Measurements from ENCODE around the gene RFX8.

RFX8 gene

DNA sequence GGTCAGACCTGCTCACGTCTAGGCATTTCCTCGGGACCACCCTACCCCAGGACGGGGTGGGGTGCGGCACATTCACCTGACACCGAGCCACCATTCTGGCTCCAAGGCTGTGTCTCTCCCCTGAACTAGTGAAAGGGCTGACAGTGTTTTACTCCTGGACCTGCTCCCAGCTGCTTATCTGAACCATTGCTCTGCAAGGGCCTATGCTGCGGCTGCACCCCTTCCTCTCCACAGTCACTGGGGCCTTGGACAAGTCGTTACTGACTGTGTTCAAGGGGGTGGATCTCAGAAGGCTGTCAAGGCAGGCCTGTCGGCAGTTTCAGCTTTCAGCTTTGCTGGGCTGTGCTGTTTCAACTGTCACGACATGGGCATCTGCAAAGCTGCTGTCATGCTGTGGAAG, 99.3 kb downstream of the RFX8 start:
- TF ChIP-seq ZFX (IDR thresholded peaks at IDR 0.05; ENCODE audit: borderline replicate concordance) = no peak
- no peak for TF ChIP-seq CTCF (IDR thresholded peaks at IDR 0.05)
- H3K27ac ChIP-seq = no peak overlapping the region

- no peak overlapping the region for H3K27ac ChIP-seq
- TF ChIP-seq CTCF (IDR thresholded peaks at IDR 0.05) (no peak), ZFX (IDR thresholded peaks at IDR 0.05; ENCODE audit: borderline replicate concordance) (no peak)
These were observed 99.9 kb downstream of the RFX8 start for GRCh38 chr2:101374821-101375561.

DNA sequence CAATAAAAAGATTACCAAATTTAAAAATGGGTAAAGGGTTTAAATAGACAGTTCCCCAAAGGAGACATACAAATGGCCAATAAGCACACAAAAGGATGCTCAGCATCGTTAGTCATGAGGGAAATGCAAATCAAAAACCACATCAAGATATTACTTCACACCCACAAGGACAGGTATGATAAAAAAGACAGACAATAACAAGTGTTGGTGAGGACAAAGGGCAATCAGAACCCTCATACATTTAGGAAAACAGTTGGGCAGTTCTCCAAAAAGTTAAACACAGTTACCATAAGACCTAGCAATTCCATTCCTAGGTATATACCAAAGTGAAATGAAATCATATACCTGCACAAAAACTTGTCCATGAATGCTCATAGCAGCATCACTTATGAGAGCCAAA, 102.1 kb downstream of the RFX8 start:
- TF ChIP-seq ZFX (IDR thresholded peaks at IDR 0.05; ENCODE audit: borderline replicate concordance) (no peak), CTCF (IDR thresholded peaks at IDR 0.05) (no peak)
- H3K27ac ChIP-seq = no peak overlapping the region

DNA sequence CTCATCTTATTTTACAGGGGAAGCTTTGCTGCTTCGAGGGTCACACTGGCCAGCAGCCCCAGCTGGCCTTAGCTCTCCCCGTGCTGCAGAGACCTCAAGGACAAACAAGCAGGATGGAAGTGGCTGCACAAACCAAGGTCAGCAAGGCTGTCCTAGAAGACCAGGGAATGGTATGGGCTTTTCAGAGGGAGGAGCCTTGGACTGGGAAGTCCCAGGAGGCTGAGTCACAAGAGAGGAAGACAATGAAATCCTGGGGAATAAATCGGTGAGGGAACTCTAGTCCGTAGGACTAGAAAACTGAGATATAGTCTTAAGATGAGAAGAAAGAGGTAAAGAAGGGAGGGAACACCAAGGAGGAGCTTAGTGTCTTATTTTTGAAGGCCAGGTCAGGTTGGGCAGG, 103.3 kb downstream of the RFX8 start:
- no peak overlapping the region for H3K27ac ChIP-seq
- TF ChIP-seq CTCF (IDR thresholded peaks at IDR 0.05) (no peak), ZFX (IDR thresholded peaks at IDR 0.05; ENCODE audit: borderline replicate concordance) (no peak)

- H3K27ac ChIP-seq = no peak overlapping the region
- TF ChIP-seq CTCF (IDR thresholded peaks at IDR 0.05) (no peak), ZFX (IDR thresholded peaks at IDR 0.05; ENCODE audit: borderline replicate concordance) (no peak)
These were observed 105.8 kb downstream of the RFX8 start for GRCh38 chr2:101369100-101369499.

DNA sequence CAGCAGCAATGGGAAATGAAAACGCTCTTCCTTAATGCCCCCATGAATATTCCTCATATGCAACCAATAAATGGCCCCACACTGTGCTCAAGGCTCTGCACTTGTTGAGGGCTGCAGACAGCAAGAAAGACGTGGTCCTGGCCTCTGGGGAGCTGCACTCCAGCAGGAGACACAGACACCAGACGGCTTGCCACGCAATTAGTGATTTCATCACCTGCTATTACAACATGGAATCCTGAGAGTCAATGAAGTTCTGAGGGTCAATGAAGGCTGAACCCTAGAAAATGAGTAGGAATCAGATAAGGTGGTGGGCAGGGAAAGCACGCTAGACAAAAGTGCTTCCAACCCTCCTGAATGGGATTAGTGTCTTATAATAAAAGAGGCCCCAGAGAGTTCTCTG, 106.5 kb downstream of the RFX8 start:
- H3K27ac ChIP-seq = no peak overlapping the region
- TF ChIP-seq ZFX (IDR thresholded peaks at IDR 0.05; ENCODE audit: borderline replicate concordance) = no peak
- no peak for TF ChIP-seq CTCF (IDR thresholded peaks at IDR 0.05)

- TF ChIP-seq CTCF (IDR thresholded peaks at IDR 0.05) (no peak), ZFX (IDR thresholded peaks at IDR 0.05; ENCODE audit: borderline replicate concordance) (no peak)
- no peak overlapping the region for H3K27ac ChIP-seq
These were observed 107.4 kb downstream of the RFX8 start for GRCh38 chr2:101367508-101367907.
